ENCODE results near the gene TMC4.
"Not testable (repeated sequence)": the region's sequence is repeated elsewhere in the genome, so short reads cannot be mapped to it uniquely, and the experiment has no call there.

The TMC4 gene, protein sequence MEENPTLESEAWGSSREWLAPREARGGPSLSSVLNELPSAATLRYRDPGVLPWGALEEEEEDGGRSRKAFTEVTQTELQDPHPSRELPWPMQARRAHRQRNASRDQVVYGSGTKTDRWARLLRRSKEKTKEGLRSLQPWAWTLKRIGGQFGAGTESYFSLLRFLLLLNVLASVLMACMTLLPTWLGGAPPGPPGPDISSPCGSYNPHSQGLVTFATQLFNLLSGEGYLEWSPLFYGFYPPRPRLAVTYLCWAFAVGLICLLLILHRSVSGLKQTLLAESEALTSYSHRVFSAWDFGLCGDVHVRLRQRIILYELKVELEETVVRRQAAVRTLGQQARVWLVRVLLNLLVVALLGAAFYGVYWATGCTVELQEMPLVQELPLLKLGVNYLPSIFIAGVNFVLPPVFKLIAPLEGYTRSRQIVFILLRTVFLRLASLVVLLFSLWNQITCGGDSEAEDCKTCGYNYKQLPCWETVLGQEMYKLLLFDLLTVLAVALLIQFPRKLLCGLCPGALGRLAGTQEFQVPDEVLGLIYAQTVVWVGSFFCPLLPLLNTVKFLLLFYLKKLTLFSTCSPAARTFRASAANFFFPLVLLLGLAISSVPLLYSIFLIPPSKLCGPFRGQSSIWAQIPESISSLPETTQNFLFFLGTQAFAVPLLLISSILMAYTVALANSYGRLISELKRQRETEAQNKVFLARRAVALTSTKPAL

DNA sequence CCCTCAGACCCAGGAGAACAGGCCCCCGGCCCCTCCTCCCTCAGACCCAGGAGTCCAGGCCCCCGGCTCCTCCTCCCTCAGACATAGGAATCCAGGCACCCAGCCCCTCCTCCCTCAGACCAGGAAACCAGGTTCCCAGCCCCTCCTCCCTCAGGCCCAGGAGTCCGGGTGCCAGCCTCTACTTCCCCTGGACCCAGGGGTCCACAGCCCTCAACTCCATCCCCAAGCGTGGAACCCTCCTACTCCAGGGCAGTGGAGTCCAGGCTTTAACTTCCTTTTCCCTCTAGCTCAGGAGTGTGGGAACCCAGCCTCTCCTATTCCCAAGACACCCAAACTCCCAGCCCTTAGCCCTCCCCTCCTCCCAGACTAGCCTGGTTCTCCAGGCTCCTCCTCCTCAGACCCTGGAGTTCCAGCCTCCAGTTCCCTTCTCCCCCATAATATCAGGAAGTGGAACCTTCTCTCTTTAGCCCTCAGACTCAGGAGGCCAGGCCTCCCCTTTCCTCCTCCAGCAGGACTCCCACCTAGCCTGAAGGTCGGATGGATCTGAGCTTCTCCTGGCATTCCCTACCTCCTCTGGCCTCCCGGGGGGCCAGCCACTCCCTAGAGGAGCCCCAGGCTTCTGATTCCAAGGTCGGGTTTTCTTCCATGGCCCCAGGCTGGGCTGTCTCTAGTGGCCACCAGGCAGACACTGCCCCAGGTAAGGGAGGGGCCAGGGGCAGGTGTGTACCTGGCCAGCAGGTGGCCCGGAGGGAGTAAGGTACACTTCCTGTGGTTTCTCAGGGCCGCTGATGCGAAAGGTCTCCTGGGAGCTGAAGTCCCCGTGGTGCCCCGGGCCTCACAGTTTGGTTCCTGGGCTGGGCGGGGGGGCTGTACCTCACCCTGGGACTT is at the start of gene TMC4:
Gene TMC4, minus strand, starts transcription at position 690 of the 888 bp plus-strand sequence. Its CDS starts 43 bp downstream, at position 647.
- DNase-seq = no peak

- DNase-seq = not testable (repeated sequence)
These were observed 49.0 kb upstream of the TMC4 start for GRCh38 chr19:54221947-54222346.

- not testable (repeated sequence) for DNase-seq
These were observed 46.7 kb upstream of the TMC4 start for GRCh38 chr19:54219702-54220101.

GRCh38 chr19:54218960-54219661 is 46.2 kb upstream of the TMC4 start:
- DNase-seq = no peak

DNA sequence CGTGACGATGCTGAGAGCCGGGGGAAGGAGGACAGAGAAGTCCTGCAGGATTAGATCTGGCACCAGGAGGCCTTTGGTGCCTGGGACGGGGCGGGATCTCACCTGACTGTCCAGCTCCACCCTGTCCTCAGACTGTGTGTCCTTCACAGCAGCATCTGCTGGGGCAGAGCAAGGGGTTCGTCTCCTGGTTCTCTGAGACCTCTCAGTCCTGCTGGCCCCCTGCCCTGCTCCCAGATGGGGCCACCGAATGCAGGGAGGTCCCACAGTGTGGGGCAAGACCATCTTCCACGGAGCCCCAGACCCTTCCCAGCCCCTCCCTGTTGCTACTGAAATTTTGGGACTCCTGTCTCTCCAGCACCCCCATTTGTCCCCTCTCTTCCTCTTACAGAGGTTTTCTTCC is 45.3 kb upstream of the TMC4 start:
- DNase-seq = no peak

DNA sequence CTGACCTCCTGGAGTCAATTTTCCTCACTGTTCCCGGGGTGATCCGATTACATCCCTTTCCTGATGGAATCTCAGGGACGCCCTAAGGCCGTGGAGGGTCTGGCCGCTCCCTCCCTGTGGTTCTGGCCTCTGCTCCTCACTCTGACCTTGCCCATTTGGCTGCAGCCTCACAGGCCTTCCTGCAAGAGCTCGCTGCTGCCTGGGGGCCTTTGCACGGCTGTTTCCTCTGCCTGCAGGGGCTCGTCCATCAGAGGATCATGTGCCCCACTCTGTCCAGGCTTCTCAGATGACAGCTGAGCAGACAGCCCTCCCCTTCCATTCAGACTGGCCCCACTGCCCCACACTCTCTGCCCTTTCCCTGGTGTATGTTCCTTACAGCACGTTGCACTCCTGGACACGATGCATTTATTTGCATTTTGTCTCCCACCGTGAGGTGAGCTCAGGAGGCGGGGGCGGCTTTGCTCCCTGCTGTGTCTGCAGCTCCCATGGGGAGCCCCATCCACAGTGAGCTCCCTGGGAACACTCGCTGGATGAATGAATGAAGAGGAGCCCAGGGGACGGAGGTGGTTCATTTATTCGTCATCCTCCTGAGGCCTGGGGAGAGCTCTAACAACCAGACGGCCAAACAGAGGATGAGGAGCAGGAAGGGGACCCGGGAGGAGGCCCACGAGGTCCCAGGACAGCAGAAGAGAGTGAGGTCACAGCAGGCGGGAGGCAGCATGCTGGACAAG is 44.7 kb upstream of the TMC4 start:
- DNase-seq = not testable (repeated sequence)

- no peak for DNase-seq
These were observed 43.9 kb upstream of the TMC4 start for GRCh38 chr19:54216869-54217268.

GRCh38 chr19:54214734-54215133 is 41.8 kb upstream of the TMC4 start:
- not testable (repeated sequence) for DNase-seq

DNA sequence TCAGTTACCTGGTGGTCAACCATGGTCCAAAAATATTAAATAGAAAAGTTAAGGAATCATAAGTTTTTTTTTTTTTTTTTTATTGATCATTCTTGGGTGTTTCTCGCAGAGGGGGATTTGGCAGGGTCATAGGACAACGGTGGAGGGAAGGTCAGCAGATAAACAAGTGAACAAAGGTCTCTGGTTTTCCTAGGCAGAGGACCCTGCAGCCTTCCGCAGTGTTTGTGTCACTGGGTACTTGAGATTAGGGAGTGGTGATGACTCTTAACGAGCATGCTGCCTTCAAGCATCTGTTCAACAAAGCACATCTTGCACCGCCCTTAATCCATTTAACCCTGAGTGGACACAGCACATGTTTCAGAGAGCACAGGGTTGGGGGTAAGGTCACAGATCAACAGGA is 41.3 kb upstream of the TMC4 start:
- DNase-seq = not testable (repeated sequence)

DNA sequence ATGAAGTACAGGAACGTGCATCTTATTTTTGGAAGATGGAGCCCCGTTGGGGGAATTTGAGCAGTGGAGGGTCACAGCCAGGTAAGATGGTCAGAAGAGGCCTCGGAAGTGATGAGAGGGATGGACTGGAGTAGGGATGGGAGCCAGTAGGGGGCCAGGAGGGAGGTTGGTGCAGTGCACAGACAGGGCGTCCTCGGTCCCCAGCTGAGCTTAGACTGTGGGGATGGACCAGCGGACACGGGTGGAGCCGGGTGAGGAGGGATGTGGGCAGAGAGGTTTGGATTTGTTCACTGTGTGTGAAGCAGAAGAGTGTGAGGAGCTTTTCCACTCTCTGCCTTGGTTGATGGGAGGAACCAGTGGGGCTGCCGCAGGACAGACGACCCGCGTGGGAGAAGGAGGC is 38.3 kb upstream of the TMC4 start:
- DNase-seq = no peak

- no peak for DNase-seq
These were observed 37.0 kb upstream of the TMC4 start for GRCh38 chr19:54209811-54210494.

DNA sequence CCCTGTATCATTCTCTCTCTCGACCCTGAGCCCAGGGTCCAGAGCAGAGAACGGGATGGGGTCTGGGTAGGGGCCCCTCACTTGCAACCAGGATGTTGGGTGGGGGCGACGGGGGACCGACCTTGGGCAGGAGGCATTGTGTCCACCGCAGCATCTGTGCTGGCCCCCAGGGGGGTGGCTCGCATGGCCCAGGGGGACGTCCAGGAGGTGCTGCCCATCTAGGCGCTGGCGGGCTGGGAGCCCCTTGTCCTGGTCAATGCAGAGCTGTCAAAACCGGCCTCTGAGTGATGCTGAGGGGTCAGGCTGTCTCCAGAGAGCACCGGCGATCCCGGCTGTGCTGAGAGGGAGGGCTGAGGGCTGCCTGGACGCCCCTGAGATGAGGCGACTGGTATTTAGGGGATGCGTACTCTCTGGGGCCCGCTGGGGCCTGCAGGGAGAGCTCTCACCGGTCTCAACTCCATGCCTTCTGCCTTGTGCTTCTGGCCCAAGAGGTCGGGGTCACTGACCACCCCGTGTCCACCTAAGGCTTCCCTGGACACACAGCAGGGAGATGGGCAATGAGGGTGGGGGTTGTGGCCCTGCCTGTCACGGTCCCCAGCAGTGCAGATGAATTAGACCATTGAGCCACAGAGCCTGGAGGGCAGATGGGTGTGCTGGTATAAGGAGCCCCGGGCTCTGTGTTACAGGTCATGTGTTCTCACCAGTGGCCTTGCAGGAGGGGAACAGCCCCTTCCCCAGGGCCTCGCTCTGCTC is 36.3 kb upstream of the TMC4 start:
- DNase-seq = peak; percentile 64

DNA sequence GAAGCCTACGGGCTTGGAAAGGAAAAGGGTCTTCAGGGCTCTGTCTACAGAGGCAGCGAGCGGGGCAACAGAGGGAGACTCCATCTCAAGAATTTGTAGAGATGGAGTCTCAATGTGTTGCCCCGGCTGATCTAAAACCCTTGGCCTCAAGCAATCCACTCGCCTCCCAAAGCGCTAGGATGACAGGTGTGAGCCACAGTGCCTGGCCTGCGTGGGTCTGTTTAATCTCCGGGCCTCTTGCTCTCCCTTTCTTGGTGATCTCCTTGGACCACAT is 35.8 kb upstream of the TMC4 start:
- no peak for DNase-seq

DNA sequence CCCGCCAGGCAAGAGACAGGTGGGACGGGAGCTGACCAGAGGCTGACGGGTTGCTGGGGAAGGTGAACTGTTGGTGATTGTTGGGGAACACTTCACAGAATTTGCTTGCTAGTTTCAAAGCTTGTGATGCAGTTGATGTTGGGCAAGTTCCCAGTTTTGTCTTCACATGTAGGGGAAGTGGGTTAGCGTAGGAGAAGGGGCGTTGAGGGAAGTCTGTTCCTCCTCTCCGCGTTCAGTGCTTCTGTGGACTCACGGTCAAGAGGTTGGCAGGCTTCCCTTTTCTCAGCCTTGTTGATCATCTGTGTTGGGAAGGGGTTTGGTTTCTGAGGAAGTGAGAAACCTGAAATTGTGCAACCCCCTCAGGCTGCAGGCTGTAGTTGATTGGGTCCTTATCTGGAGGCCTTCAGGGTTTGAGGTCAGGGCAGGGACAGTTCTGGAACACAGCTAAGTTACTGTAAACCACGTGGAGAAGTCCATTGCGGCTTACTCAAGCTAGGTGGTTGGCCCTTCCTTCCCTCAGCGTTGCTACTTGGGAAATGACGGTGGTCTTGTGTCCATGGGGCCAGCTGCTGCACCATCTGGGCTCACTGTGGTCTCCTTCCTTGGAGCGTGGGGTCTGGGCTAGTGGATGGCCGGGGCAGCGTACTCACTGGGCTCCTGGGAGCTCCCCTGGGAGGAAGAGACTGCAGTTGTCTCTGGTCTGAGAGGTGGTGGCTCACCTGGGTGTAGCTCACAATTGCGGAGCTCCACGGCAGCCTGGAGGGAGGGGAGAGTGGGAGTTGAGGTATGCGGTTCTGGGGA is 35.2 kb upstream of the TMC4 start:
- peak; percentile 69 for DNase-seq

DNA sequence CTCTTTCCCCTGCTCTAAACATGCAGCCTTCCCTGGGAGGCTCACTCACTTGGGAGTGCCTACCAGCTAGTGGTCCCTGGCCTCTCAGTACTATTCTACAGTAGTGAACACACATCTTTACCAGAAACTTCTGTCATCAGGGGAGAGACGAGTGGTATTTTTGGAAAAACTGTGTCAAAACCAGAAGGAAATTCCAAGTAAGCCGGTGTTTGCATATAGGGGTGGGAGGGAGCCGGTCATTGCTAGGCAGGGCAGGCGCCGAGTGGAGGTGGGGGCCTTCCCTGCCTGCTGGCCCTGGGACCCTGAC is 34.7 kb upstream of the TMC4 start:
- no peak for DNase-seq

DNA sequence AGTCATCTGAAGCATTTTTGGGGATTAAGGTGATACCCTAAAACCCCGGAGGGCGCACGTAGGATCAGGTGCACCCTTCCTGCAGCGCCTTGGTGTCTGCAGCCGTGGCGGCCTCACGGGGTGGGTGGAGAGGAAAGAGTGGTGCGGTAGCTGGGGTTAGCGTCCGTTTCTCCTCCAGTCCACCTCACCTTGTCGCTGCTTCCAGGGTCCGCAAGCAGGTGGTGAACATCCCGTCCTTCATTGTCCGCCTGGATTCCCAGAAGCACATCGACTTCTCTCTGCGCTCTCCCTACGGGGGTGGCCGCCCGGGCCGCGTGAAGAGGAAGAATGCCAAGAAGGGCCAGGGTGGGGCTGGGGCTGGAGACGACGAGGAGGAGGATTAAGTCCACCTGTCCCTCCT is 34.2 kb upstream of the TMC4 start:
- not testable (repeated sequence) for DNase-seq

GRCh38 chr19:54206831-54207177 is 33.8 kb upstream of the TMC4 start:
- DNase-seq = no peak

DNA sequence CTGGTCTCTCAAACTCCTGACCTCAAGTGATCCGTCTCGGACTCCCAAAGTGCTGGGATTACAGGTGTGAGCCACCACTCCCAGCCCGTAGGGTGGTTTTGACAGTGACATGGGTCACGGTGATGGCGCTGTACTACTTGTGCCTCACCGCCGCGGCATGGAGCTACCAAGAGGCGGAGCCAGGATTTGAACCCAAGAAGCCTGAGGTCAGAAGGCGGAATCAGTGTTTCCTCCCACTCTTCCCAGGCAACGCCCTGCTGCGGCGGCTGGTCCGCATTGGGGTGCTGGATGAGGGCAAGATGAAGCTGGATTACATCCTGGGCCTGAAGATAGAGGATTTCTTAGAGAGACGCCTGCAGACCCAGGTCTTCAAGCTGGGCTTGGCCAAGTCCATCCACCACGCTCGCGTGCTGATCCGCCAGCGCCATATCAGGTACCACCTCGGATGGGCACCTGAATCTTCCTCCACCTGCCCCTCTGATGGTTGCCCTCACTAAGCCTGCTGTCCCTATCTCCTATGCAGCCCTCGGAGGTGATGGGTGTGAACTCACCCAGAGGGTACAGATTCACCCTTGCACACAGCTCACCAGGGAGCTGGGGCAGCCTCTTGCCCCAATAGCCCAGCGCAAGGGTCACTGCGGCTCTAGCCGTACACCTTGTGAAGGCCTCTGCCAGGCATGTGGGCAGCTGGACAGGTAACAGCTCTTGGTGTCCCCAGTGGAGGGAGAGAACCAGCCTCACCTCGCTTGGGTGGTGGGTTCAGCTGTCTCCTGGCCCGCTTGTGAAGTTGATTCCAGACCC is 33.3 kb upstream of the TMC4 start:
- DNase-seq = no peak

- DNase-seq = no peak
These were observed 32.0 kb upstream of the TMC4 start for GRCh38 chr19:54204767-54205468.
